Testis (tissue), 3 donors: ENCODE data around the gene FHDC1. TPM values are rescaled to one million over a fixed set of nuclear protein-coding genes. Genes with fewer than 3 reads are reported as not detected.

Source experiments
- DNase-seq: peaks from one replicate; pipeline ENCODE4 v3.0.0-alpha.2; 2019
- H3K27ac ChIP-seq, 2 donors: fragments of 200-600 bp; sonication (generic); one replicate each; pipeline ENCODE4 v1.5.1; 2019
- H3K27me3 ChIP-seq: fragments of 200-600 bp; sonication (generic); one replicate; pipeline ENCODE4 v1.5.1; 2019
- H3K36me3 ChIP-seq: fragments of 200-600 bp; sonication (generic); one replicate; pipeline ENCODE4 v1.5.1; 2017; ENCODE audit warnings: low read depth; ENCODE audit errors: missing control alignments
- H3K4me1 ChIP-seq: fragments of 200-600 bp; sonication (generic); one replicate; pipeline ENCODE4 v1.5.1; 2019
- H3K4me3 ChIP-seq, 2 donors: fragments of 200-600 bp; sonication (generic); one replicate each; pipeline ENCODE4 v1.5.1; 2017 to 2019
- H3K9me3 ChIP-seq: fragments of 200-600 bp; sonication (generic); one replicate; pipeline ENCODE4 v1.5.1; 2017
- POLR2A ChIP-seq: fragments of 450-650 bp; IDR thresholded peaks from one replicate; pipeline ENCODE4 v1.6.1; 2017; ENCODE audit warnings: antibody characterized with exemption, mild to moderate bottlenecking, moderate library complexity
- WGBS, 2 donors: methylation state at CpG; one replicate each; pipeline ENCODE4 v1.1.5; 2018; 5-methylcytosine and 5-hydroxymethylcytosine counted together
- intact Hi-C: fragments of 100-400 bp; cut with DNase I; formaldehyde crosslinking; loops from one replicate; pipeline ENCODE4 v1.15.1; 2023; ENCODE audit warnings: low total_unique reads
- polyA plus RNA-seq: library from polyadenylated mRNA; stranded (reverse); fragments of 350-450 nt; fragmentation: Illumina TruSeq; extraction: RNeasy Lipid Tissue Mini Kit (QIAGEN cat#74804); gene quantifications from one replicate; pipeline ENCODE4 v1.2.3, GENCODE V29; 2014; ENCODE audit warnings: low read depth, low replicate concordance; ENCODE audit not compliant: insufficient read depth
- total RNA-seq, 2 donors: library from RNA; depleted of rRNA; stranded (reverse); fragments of >200 nt; gene quantifications; one replicate each; pipeline ENCODE4 v1.2.3, GENCODE V29; 2016
- TF ChIP-seq, protein P1 (sequence below), 3 experiments: fragments of 450-650 bp in 2 of 3; fragments of 200-600 bp in 1 of 3; sonication (generic) in 1 of 3; IDR thresholded peaks; one replicate each; pipeline ENCODE4 v1.5.1; 2016 to 2019; ENCODE audit warnings: antibody characterized with exemption in 3 of 3, mild to moderate bottlenecking in 2 of 3, moderate library complexity in 1 of 3

Gene FHDC1
- total and polyA plus RNA-seq, 3 donors from 2014 or later = 2.9 to 4.2 (median 3.8) TPM

DNA sequence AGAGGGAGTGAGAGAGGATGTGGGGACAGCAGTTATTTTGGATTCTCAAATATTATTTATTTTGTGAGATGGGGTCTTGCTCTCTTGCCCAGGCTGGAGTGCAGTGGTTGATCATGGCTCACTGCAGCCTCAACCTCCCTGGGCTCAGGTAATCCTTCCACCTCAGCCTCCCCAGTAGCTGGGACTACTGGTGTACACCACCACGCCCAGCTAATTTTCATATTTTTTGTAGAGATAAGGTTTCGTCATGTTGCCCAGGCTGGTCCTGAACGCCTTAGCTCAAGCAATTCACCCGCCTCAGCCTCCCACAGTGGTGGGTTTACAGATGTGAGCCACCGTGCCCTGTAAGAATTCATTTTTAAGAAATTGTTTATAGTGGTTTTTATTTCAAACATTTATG lies 61.2 kb downstream of the FHDC1 start:
- no peak for TF ChIP-seq POLR2A
- TF ChIP-seq, protein P1, sequence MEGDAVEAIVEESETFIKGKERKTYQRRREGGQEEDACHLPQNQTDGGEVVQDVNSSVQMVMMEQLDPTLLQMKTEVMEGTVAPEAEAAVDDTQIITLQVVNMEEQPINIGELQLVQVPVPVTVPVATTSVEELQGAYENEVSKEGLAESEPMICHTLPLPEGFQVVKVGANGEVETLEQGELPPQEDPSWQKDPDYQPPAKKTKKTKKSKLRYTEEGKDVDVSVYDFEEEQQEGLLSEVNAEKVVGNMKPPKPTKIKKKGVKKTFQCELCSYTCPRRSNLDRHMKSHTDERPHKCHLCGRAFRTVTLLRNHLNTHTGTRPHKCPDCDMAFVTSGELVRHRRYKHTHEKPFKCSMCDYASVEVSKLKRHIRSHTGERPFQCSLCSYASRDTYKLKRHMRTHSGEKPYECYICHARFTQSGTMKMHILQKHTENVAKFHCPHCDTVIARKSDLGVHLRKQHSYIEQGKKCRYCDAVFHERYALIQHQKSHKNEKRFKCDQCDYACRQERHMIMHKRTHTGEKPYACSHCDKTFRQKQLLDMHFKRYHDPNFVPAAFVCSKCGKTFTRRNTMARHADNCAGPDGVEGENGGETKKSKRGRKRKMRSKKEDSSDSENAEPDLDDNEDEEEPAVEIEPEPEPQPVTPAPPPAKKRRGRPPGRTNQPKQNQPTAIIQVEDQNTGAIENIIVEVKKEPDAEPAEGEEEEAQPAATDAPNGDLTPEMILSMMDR (IDR thresholded peaks at IDR 0.05) = no peak
- intact Hi-C loops = no loop called here
- H3K36me3 ChIP-seq = no peaks in the 10 kb centered on the region
- H3K4me1 ChIP-seq = no peaks in the 10 kb centered on the region
- H3K27ac ChIP-seq = no peak overlapping the region
- H3K4me3 ChIP-seq = no peak overlapping the region
- WGBS, 2 donors = 94 to 97% methylated on average over 5 of the region's 5 CpGs
- no peaks in the 10 kb centered on the region for H3K9me3 ChIP-seq
- H3K27me3 ChIP-seq = no peaks in the 10 kb centered on the region
- no peak for DNase-seq

DNA sequence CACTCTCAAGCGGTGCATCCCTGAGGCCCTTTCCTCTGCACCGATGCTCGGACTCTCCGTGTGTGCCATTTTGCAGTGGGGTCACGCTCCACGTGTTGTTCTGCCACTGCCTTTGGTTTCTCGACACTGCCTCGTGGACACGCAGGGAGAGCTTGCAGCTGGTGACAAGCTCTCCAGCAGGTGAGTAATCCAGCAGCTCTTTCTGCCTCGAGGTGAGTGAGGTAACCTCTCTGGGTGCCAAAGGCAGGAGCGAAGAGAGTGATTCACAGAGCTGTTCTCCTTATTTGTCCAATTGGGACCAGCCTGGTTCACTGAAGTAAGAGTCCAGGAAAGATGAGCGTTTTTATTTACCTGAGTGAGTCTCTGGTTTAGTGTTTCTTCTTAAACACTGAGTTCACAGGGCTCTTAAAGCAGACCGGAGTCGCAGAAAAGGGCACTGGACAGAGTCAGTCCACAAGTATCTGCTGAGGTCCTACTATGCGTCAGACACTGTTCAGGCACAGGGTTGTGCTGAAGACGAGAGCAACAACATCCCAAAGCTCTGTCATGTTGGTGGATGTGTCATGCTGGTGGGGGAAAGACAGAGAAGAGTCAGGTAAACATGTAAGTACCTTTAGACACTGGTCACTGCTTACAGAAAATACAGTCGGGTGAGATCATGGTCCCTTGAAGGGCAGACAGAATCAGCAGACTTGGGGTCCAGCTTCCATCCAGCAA lies 61.8 kb downstream of the FHDC1 start:
- H3K36me3 ChIP-seq = no peaks in the 10 kb centered on the region
- H3K4me3 ChIP-seq = no peak overlapping the region
- no peak for DNase-seq
- TF ChIP-seq, protein P1 (IDR thresholded peaks at IDR 0.05) = no peak
- intact Hi-C loops = no loop called here
- 92 to 93% methylated on average over 13 to 17 of the region's 17 CpGs for WGBS, 2 donors
- no peaks in the 10 kb centered on the region for H3K4me1 ChIP-seq
- H3K9me3 ChIP-seq = no peaks in the 10 kb centered on the region
- no peaks in the 10 kb centered on the region for H3K27me3 ChIP-seq
- no peak overlapping the region for H3K27ac ChIP-seq

DNA sequence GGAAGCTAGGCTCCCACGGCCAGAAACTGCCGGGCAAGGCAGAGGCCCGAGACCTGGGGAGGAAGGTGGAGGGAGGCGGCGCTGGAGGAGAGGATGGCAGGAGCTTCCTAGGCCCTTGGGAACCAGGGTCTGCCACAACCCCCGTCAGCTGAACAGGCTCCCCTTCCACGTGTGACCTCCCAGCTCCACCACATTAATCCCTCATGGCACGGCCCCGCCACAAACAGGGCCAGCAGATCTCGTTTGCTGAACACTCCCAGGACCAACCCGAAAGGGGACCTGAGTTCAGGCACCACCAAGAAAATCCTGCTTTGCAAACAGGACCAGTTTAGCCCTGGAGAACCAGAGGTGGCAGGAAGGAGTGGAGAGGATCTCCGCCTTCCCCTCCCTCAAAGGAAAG lies 62.7 kb downstream of the FHDC1 start:
- TF ChIP-seq, protein P1 (IDR thresholded peaks at IDR 0.05) = no peak
- no peak for TF ChIP-seq POLR2A
- 87 to 92% methylated on average over 10 to 12 of the region's 12 CpGs for WGBS, 2 donors
- Histone ChIP-seq H3K4me3 (no peak overlapping the region), H3K27ac (no peak overlapping the region), H3K27me3 (no peaks in the 10 kb centered on the region), H3K4me1 (no peaks in the 10 kb centered on the region), H3K36me3 (no peaks in the 10 kb centered on the region), H3K9me3 (no peaks in the 10 kb centered on the region)
- intact Hi-C loops = no loop called here
- DNase-seq = no peak

DNA sequence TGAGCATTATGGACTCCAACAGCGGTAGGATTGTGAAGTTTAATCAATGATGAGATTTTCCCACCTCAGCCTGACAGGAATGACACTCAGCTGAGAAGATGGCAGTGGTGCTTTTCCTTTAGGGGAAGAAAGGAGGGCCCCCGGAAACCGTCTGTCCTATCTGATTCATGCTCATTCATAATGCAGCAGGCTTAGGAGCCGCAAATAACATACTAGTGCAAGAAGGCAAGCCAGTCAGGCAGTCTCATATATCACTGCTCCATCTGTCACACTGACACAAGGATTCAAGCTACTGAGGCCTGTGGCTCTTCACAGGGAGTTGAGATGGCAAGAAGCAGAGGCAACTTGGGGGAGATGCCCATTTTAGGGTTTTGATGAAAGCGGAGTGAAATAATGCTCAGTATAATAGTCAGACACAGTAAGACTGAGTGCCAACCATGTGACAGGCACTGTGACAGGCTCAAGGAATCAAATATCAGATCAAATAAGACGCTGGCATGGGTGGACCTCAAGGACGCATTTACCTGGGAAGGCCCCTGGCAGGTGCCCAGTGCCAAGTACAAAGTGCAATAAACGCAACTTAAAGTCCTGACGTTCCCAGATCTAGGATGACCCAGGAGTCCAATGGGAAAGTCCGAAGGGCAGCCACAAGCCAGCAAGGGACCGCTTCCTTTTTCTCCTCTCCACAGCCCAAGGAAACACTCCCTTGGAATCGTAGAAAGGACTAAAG lies 63.4 kb downstream of the FHDC1 start:
- intact Hi-C loops = no loop called here
- Histone ChIP-seq H3K4me1 (no peaks in the 10 kb centered on the region), H3K27ac (no peak overlapping the region), H3K4me3 (no peak overlapping the region), H3K27me3 (no peaks in the 10 kb centered on the region), H3K9me3 (no peaks in the 10 kb centered on the region), H3K36me3 (no peaks in the 10 kb centered on the region)
- no peak for DNase-seq
- 93% methylated on average over 12 of the region's 12 CpGs for WGBS, 2 donors
- TF ChIP-seq POLR2A = no peak
- TF ChIP-seq, protein P1 (IDR thresholded peaks at IDR 0.05) = no peak
